HepG2 (cell line): ENCODE data around the gene FBXO30. TPM values are rescaled to one million over a fixed set of nuclear protein-coding genes. Genes with fewer than 3 reads are reported as not detected.
A peak's percentile ranks its signal among the peaks of the same experiment; 100 is the strongest.

Experiments used
- ATAC-seq: fragments of 200-7000 bp; cut with Tn5 transposase; 3 replicates; pipeline ENCODE4 v1.9.1; 2020; ENCODE audit warnings: mild to moderate bottlenecking, moderate library complexity
- BruUV-seq: library from RNA; stranded (reverse); fragments of 400-500 nt; replicated peaks from 2 replicates; lab custom pipeline; 2021; lab: Mats Ljungman, UMichigan
- CTCF ChIA-PET: fragments of 300-600 bp; formaldehyde crosslinking; extraction: SDS; loops from one replicate; lab custom pipeline; 2021; ENCODE audit warnings: low total read pairs, inconsistent platforms, low intra/inter-chr PET ratio; lab: Yijun Ruan, JAX
- POLR2A ChIA-PET: fragments of 350-600 bp; sonication (Branson Sonifier 250); formaldehyde crosslinking; loops from one replicate; lab custom pipeline; 2020; ENCODE audit warnings: antibody characterized with exemption, inconsistent platforms; lab: Yijun Ruan, JAX
- DNase-seq: peaks from one replicate; pipeline ENCODE4 v3.0.0-alpha.2; 2015; ENCODE audit warnings: low spot score
- FAIRE-seq: peaks from 3 replicates; lab custom pipeline; 2011; peaks lifted over from hg19 to GRCh38; lab: Jason Lieb, UNC
- H2AFZ ChIP-seq: one replicate; pipeline ENCODE4 v1.6.1; 2011; ENCODE audit warnings: low read length, inconsistent platforms
- H3K27ac ChIP-seq: fragments of 300-600 bp; 3 replicates; pipeline ENCODE4 v1.8.0; 2011; ENCODE audit warnings: mixed run types, mild to moderate bottlenecking, mixed read lengths, low read length, inconsistent platforms; ENCODE audit not compliant: insufficient read depth; ENCODE audit errors: extremely low read length
- H3K27me3 ChIP-seq, 2 experiments: fragments of 200-600 bp in 1 of 2; 2 replicates in 1 of 2; 3 replicates in 1 of 2; pipeline versions ENCODE4 v1.6.0 to v1.8.0; 2011; ENCODE audit warnings: low read length in 2 of 2, mild to moderate bottlenecking in 2 of 2, moderate library complexity in 2 of 2, inconsistent platforms in 1 of 2; ENCODE audit not compliant: insufficient read depth in 2 of 2, control insufficient read depth in 1 of 2
- H3K36me3 ChIP-seq, 2 experiments: fragments of 200-600 bp in 1 of 2; replicated peaks in 1 of 2; 2 replicates in 1 of 2; 3 replicates in 1 of 2; pipeline versions ENCODE4 v1.5.1 to v1.8.0; 2011; ENCODE audit warnings: low read length in 2 of 2, inconsistent platforms in 1 of 2; ENCODE audit not compliant: insufficient read depth in 2 of 2, control insufficient read depth in 1 of 2
- H3K4me1 ChIP-seq: 2 replicates; pipeline ENCODE4 v1.5.1; 2012; ENCODE audit warnings: low read length, inconsistent platforms; ENCODE audit not compliant: insufficient read depth
- H3K4me2 ChIP-seq: 2 replicates; pipeline ENCODE4 v1.6.0; 2011; ENCODE audit warnings: low read depth, low read length, inconsistent platforms
- H3K4me3 ChIP-seq, 3 experiments: fragments of 200-600 bp in 1 of 3; sonication (generic), shearing (Covaris generic) in 1 of 3; replicated peaks in 1 of 3; 2 replicates each; pipeline ENCODE4 v1.5.1; 2011 to 2016; ENCODE audit warnings: low read length in 3 of 3, inconsistent platforms in 2 of 3, low read depth in 2 of 3, mild to moderate bottlenecking in 2 of 3, control low read depth in 1 of 3, mixed read lengths in 1 of 3; ENCODE audit not compliant: insufficient read depth in 1 of 3
- H3K79me2 ChIP-seq: one replicate; pipeline ENCODE4 v1.6.1; 2011; ENCODE audit warnings: low read length, inconsistent platforms; ENCODE audit not compliant: insufficient read depth
- H3K9ac ChIP-seq: 2 replicates; pipeline ENCODE4 v1.6.0; 2011; ENCODE audit warnings: mild to moderate bottlenecking, low read depth, low read length, inconsistent platforms; ENCODE audit not compliant: insufficient read depth
- H3K9me3 ChIP-seq: 2 replicates; pipeline ENCODE4 v1.5.1; 2012; ENCODE audit warnings: mild to moderate bottlenecking, low read length
- H4K20me1 ChIP-seq: 2 replicates; pipeline ENCODE4 v1.6.0; 2011; ENCODE audit warnings: inconsistent platforms, mild to moderate bottlenecking, low read length, moderate library complexity; ENCODE audit not compliant: insufficient read depth
- BCL6 ChIP-seq: IDR thresholded peaks from 2 replicates; pipeline ENCODE4 v1.6.1; 2016; ENCODE audit warnings: missing genetic modification reagents, missing compliant biosample characterization
- FIP1L1 ChIP-seq: fragments of 200-400 bp; formaldehyde crosslinking; IDR thresholded peaks from 2 replicates; pipeline ENCODE4 v1.6.1; 2018; ENCODE audit warnings: low read depth, mild to moderate bottlenecking, low read length, moderate library complexity, borderline replicate concordance; ENCODE audit not compliant: insufficient read depth
- FOXA1 ChIP-seq, 2 experiments: fragments of 450-650 bp in 1 of 2; sonication (generic) in 1 of 2; formaldehyde crosslinking in 1 of 2; IDR thresholded peaks; 2 replicates each; pipeline versions ENCODE4 v1.4.0 to v1.6.1; 2016 to 2020; ENCODE audit warnings: missing genetic modification reagents in 1 of 2
- HOXA9 ChIP-seq: sonication (generic); formaldehyde crosslinking; IDR thresholded peaks from 2 replicates; pipeline ENCODE4 v1.8.1; 2022; ENCODE audit warnings: missing genetic modification reagents, mild to moderate bottlenecking, moderate library complexity, borderline replicate concordance
- in situ Hi-C: cut with HindIII; loops from 2 replicates; pipeline ENCODE4 v1.10.0; 2017; ENCODE audit warnings: low pct_unique_long_range_greater_than_20kb; ENCODE audit not compliant: extremely low pct_ligation_motif_present
- intact Hi-C: fragments of 100-400 bp; cut with micrococcal nuclease; formaldehyde crosslinking; loops from one replicate; pipeline ENCODE4 v1.10.0; 2022; ENCODE audit not compliant: unreplicated experiment
- polyA plus RNA-seq, 8 experiments: library from polyadenylated mRNA; depleted of rRNA in 3 of 8; stranded (reverse) in 7 of 8; unstranded in 1 of 8; fragments of >200 nt; fragmentation: Illumina TruSeq in 4 of 8; extraction: Trizol in 4 of 8; gene quantifications; 2 replicates each; pipeline versions ENCODE4 v1.2.1 to v1.2.3, GENCODE V29; 2011 to 2016; ENCODE audit warnings: low read depth in 4 of 8, missing spikeins in 1 of 8, mixed read lengths in 1 of 8; ENCODE audit not compliant: insufficient read depth in 1 of 8
- total RNA-seq, 5 experiments: library from RNA; depleted of rRNA; stranded (reverse); fragments of >200 nt; fragmentation: Illumina TruSeq; extraction: Trizol; gene quantifications; 2 replicates each; pipeline ENCODE4 v1.2.3, GENCODE V29; 2016; ENCODE audit warnings: low read depth in 1 of 5
- TF ChIP-seq, protein P1 (sequence below), 2 experiments: sonication (generic) in 1 of 2; formaldehyde crosslinking in 1 of 2; IDR thresholded peaks; 2 replicates each; pipeline versions ENCODE4 v1.4.0 to v1.6.1; 2018 to 2020; ENCODE audit warnings: missing genetic modification reagents in 2 of 2, borderline replicate concordance in 1 of 2, low read depth in 1 of 2, mild to moderate bottlenecking in 1 of 2, missing biosample characterization in 1 of 2
- TF ChIP-seq, protein P2 (sequence below): IDR thresholded peaks from 2 replicates; pipeline ENCODE4 v1.4.0; 2020; ENCODE audit warnings: mild to moderate bottlenecking, missing genetic modification reagents
- TF ChIP-seq, protein P3 (sequence below): sonication (generic); formaldehyde crosslinking; IDR thresholded peaks from 2 replicates; pipeline ENCODE4 v1.4.0; 2020; ENCODE audit warnings: missing genetic modification reagents

The FBXO30 gene
- total and polyA plus RNA-seq, 2 of the 13 experiments (the other 11 are each of a cell fraction or from before 2014, with no cell fraction given), result 3.2 to 7.1 TPM

DNA sequence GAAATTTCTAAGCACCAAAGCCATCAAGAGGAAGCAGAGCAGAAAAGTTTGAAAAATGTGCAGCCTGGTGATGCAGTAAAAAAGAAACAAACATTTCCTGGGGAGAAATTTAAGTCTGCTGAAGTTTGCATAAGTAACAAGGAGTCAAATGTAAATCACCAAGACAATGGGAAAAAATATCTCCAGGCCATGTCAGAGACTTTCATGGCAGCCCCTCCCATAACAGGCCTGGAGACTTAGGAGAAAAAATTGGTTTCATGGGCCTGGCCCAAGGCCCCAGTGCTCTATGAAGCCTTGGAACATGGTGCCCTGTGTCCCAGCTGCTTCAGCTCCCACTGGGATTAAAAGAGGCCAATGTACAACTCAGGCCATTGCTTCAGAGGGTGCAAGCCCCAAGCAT is 49.1 kb downstream of the FBXO30 start (continued):
- TF ChIP-seq, protein P1, sequence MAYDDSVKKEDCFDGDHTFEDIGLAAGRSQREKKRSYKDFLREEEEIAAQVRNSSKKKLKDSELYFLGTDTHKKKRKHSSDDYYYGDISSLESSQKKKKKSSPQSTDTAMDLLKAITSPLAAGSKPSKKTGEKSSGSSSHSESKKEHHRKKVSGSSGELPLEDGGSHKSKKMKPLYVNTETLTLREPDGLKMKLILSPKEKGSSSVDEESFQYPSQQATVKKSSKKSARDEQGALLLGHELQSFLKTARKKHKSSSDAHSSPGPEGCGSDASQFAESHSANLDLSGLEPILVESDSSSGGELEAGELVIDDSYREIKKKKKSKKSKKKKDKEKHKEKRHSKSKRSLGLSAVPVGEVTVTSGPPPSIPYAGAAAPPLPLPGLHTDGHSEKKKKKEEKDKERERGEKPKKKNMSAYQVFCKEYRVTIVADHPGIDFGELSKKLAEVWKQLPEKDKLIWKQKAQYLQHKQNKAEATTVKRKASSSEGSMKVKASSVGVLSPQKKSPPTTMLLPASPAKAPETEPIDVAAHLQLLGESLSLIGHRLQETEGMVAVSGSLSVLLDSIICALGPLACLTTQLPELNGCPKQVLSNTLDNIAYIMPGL (CRISPR knock-in tag; IDR thresholded peaks at IDR 0.05; ENCODE audit: borderline replicate concordance in 1 of 2, low read depth in 1 of 2), result no peak
- TF ChIP-seq FIP1L1, result no peak

DNA sequence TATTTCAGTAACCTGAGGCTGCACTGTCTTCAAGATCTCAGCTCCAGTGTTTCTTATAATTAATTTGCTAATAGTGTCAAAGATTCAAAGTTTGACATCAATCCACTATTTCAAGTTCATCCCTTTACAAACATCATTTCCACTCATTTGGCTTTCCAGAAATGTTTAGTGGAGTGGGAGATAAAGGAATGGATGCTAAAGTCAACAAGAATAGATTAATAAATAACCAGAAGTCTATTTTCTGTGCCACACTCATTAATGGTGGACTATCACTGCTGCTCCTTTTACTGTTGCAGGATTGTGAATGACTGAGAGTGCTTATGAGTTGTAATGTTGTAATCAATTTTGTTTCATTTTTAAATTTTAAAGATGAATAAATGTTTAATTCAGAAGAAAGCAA is 50.9 kb downstream of the FBXO30 start:
- BruUV-seq, result no TSS peak
- DNase-seq (peak; percentile 9), ATAC-seq (peak; percentile 74), FAIRE-seq (no peak)
- ChIA-PET CTCF (no interaction called here), POLR2A (no interaction called here)
- H3K9me3 ChIP-seq, result no peaks in the 10 kb centered on the region
- intact Hi-C loops (no loop called here), in situ Hi-C loops (no loop called here)
- H2AFZ ChIP-seq, result no peak overlapping the region
- no peak overlapping the region for H3K27ac ChIP-seq
- no peaks in the 10 kb centered on the region for H3K36me3 ChIP-seq
- H3K4me2 ChIP-seq, result no peak overlapping the region
- no peaks in the 10 kb centered on the region; the same call in 1 of the 2 replicates for H4K20me1 ChIP-seq
- H3K9ac ChIP-seq, result no peak overlapping the region
- H3K79me2 ChIP-seq, result no peaks in the 10 kb centered on the region
- H3K4me3 ChIP-seq, result no peak overlapping the region
- H3K27me3 ChIP-seq, result no peaks in the 10 kb centered on the region
- H3K4me1 ChIP-seq, result peaks cover 7% of the 10 kb centered on the region
- TF ChIP-seq, protein P2, sequence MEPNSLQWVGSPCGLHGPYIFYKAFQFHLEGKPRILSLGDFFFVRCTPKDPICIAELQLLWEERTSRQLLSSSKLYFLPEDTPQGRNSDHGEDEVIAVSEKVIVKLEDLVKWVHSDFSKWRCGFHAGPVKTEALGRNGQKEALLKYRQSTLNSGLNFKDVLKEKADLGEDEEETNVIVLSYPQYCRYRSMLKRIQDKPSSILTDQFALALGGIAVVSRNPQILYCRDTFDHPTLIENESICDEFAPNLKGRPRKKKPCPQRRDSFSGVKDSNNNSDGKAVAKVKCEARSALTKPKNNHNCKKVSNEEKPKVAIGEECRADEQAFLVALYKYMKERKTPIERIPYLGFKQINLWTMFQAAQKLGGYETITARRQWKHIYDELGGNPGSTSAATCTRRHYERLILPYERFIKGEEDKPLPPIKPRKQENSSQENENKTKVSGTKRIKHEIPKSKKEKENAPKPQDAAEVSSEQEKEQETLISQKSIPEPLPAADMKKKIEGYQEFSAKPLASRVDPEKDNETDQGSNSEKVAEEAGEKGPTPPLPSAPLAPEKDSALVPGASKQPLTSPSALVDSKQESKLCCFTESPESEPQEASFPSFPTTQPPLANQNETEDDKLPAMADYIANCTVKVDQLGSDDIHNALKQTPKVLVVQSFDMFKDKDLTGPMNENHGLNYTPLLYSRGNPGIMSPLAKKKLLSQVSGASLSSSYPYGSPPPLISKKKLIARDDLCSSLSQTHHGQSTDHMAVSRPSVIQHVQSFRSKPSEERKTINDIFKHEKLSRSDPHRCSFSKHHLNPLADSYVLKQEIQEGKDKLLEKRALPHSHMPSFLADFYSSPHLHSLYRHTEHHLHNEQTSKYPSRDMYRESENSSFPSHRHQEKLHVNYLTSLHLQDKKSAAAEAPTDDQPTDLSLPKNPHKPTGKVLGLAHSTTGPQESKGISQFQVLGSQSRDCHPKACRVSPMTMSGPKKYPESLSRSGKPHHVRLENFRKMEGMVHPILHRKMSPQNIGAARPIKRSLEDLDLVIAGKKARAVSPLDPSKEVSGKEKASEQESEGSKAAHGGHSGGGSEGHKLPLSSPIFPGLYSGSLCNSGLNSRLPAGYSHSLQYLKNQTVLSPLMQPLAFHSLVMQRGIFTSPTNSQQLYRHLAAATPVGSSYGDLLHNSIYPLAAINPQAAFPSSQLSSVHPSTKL (CRISPR knock-in tag), result peak; percentile 60
- TF ChIP-seq, protein P3, sequence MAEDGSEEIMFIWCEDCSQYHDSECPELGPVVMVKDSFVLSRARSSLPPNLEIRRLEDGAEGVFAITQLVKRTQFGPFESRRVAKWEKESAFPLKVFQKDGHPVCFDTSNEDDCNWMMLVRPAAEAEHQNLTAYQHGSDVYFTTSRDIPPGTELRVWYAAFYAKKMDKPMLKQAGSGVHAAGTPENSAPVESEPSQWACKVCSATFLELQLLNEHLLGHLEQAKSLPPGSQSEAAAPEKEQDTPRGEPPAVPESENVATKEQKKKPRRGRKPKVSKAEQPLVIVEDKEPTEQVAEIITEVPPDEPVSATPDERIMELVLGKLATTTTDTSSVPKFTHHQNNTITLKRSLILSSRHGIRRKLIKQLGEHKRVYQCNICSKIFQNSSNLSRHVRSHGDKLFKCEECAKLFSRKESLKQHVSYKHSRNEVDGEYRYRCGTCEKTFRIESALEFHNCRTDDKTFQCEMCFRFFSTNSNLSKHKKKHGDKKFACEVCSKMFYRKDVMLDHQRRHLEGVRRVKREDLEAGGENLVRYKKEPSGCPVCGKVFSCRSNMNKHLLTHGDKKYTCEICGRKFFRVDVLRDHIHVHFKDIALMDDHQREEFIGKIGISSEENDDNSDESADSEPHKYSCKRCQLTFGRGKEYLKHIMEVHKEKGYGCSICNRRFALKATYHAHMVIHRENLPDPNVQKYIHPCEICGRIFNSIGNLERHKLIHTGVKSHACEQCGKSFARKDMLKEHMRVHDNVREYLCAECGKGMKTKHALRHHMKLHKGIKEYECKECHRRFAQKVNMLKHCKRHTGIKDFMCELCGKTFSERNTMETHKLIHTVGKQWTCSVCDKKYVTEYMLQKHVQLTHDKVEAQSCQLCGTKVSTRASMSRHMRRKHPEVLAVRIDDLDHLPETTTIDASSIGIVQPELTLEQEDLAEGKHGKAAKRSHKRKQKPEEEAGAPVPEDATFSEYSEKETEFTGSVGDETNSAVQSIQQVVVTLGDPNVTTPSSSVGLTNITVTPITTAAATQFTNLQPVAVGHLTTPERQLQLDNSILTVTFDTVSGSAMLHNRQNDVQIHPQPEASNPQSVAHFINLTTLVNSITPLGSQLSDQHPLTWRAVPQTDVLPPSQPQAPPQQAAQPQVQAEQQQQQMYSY, result 0 out of 2 replicates have a peak, but pooled peaks have one; percentile 35
- no peak for TF ChIP-seq HOXA9 (CRISPR knock-in tag)
- TF ChIP-seq FOXA1 (IDR thresholded peaks at IDR 0.05), result no peak
- TF ChIP-seq FOXA1 (CRISPR knock-in tag; IDR thresholded peaks at IDR 0.05), result 0 out of 2 replicates have a peak, but pooled peaks have one; percentile 42
- TF ChIP-seq BCL6, result 0 out of 2 replicates have a peak, but pooled peaks have one; percentile 32
